ENCODE measurements around the gene SEC22C.

- TF ChIP-seq CTCF (IDR thresholded peaks at IDR 0.05) (no peak), POLR2A (IDR thresholded peaks at IDR 0.05) (no peak), EP300 (IDR thresholded peaks at IDR 0.05) (no peak), POLR2AphosphoS5 (IDR thresholded peaks at IDR 0.05) (no peak)
Observed at GRCh38 chr3:42525212-42525611, 56.6 kb downstream of the SEC22C start.

Data from suprapubic skin (tissue), 4 donors.